NCI-H526 (cell line): Measurements from ENCODE around the gene RNF41.
A peak's percentile ranks its signal among the peaks of the same experiment; 100 is the strongest.

Experiments used
- DNase-seq, 2 experiments: peaks; one replicate each; lab custom pipeline; 2025; lab: John Stamatoyannopoulos, UW

RNF41 gene

DNA sequence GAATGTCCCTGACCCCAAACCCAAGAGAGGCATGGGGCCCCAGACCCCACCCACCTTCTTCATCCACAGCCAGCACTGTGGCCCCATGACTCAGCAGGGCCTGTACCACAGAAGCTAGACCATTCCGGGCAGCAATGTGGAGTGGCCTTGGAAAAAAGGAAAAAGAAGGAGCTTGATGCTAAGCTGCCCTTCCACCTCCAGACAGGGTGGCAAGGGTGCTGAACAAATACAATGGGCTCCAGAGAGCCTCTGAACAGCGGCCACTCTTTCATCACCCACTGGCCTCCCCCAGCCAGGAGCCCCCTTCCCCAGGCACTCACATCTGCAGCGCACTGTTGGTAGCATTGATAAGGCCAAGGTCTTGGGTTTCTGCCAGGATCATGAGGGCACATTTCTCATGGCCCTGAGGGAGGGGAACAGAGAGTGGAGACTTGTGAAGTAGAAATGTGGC lies 22.0 kb upstream of the RNF41 start:
- no peak for DNase-seq

DNA sequence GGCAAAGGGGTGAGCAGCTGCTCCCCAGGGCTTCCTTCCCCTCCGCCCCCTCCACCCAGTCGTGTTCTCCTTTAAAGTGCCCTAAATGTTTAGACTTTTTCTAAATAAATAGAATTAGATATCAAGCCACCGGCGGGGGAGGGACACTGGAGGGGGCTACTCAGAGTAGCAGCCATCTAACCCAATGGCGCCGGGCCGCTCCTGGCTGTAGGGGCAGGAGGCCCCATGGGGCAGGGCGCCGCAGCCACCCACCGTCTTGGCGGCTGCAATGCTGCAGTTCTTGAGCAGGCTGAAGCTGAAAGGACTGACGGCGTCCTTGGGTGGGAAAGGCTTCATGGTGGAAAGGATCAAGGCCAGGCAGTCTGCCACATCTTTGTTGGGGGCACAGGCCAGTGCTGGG lies 21.3 kb upstream of the RNF41 start:
- no peak for DNase-seq

DNA sequence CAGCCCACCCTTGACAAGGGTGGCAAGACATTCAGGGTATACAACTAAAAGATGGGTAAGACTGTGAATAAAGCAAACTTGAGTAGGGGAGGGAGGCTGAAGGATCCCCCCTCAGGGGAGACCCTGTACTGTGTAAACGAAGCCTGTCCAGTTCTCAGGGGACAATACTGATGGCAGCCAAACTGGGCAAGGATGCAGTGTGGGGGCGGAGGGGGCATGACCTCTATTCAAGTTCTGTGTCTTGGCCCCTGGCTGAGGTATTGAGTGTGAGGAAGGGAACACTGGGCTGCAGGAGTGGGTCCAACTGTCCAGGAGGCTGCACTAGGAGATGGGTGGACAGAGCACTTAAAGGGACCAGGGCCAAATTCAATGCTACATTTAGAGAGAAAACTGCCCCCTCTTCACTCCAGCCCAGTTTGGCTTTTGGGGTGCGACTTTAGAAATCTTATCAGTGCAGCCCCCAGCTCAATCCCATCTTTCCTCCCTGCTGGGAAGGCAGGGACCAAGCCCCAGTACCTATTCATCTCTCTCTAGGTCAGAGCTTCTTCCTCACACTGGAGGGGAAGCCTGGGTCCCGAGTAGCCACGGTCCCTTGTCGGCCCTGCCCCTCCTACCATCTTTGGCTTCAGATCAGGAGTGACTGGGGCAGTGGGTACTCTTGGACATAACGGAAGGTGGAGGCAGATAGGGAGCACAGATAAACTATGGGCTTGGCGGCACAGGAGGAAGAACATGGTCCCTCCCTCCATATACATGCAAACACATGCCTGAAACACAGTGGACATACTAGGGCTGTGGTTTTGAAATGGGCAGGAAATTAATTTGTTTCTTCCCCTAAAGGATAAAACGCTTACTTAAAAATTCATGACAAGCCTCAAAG lies 19.9 kb upstream of the RNF41 start:
- no peak for DNase-seq

DNA sequence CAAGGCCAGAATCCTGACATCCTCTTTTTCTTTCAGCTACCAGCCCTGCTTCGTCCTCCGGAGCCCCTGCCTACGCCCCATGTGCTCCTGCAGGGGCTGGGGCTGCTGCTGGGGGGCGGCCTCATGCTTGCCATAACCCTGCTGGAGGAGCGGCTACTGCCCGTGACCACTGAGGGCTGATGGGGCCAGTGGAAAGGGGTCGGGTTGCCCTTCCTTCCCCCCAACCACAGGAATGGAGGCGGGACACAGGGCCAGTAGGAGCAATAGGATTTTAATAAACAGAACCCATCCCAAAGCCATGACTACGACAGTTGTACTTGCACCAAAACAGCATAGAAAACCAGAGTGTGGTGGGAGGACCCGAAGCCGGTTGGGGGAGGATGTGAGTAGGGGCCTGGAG lies 15.8 kb upstream of the RNF41 start:
- no peak for DNase-seq

DNA sequence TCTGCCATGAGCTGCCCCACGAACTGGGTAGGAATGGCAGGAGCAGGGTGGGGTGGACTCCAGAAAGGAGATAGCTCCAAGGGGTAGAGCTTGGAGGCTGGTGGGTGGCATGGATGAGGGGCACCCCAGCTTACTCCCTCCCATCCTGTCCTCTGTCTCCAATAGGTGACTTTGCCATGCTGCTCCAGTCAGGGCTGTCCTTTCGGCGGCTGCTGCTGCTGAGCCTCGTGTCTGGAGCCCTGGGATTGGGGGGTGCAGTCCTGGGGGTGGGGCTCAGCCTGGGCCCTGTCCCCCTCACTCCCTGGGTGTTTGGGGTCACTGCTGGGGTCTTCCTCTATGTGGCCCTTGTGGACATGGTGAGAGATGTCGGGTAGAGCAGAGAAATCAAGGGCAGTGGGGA lies 15.3 kb upstream of the RNF41 start:
- no peak for DNase-seq

DNA sequence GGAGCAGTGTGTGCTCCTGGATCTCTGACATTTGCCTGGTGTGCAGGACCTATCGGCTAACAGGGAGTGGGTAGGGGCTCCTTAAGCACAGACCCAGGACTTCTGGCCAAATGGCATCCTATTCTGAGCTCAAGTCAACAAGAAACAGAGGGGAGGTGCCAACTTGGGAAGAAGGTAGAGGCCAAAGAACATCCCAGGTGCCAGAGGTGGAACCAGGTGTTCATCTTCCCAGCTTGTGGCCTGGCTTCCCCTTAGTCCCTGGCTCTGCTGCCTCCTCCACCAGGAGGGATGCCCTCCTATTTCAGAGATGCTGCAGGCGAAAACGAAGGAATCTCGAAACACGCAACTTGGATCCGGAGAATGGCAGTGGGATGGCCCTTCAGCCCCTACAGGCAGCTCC lies 14.4 kb upstream of the RNF41 start:
- no peak for DNase-seq

DNA sequence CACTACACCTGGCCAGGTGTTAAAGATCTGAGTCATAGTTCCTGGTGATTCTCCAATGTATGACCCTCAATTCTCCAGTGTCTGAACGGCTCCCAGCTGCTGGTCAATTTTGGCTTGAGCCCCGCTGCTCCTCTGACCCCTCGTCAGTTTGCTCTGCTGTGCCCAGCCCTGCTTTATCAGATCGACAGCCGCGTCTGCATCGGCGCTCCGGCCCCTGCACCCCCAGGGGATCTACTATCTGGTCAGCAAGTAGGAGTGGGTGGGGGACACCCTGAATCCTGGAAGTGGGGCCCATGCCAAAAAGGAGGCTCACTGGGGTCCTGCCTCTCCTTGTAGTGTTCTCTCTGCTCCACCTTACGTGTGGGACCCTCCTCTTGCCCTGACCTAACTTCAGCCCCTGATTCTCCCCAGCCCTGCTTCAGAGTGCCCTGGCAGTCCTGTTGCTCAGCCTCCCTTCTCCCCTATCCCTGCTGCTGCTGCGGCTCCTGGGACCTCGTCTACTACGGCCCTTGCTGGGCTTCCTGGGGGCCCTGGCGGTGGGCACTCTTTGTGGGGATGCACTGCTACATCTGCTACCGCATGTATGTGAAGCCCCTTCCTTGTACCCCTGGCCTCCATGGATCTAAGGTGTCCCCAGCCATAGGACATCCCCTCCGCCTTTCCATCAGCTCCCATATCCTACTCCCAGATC lies 13.2 kb upstream of the RNF41 start:
- DNase-seq = no peak

DNA sequence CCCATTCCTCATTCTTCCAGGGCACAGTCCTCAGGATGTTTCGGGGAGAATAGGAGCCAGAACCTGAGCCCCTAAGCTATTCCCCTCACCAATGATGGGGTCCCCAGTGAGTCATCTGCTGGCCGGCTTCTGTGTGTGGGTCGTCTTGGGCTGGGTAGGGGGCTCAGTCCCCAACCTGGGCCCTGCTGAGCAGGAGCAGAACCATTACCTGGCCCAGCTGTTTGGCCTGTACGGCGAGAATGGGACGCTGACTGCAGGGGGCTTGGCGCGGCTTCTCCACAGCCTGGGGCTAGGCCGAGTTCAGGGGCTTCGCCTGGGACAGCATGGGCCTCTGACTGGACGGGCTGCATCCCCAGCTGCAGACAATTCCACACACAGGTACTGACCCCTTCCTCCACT lies 9.5 kb upstream of the RNF41 start:
- no peak for DNase-seq

DNA sequence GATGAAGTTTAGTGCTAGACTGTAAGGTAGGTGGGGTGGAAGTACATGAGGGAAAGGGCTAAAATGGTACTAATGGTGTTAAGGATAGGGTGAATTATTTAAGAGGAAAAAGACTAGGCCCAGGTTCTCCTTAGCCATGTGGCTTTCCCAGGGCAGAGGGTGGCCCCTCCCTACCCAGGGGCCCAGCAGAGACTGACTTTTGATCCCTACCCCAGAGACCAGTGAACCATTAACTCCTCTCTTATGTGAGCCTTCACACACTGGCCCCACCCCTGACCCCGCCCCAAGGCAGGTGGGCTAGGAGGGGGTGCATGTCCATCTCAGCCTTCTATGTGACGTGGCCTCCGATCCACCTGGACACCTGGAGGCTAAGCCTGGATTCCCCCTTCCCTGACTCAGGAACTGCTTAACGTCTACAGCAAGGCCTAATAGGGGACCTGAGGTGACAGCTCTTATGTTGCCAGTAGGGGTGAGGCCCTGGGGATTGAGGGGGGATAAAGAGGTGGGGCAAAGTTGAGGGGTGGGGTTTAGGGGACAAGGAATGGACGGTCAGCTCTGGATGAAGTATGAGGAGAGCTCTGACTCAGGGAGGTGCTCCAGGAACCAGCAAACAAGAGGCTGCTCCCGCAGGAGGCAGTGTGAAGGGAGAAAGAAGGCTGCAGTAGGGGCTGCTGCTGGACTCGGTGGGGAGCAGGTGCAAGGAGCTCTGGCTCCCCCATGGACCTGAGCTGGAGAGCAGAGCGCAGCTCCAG lies 8.9 kb upstream of the RNF41 start:
- no peak for DNase-seq

DNA sequence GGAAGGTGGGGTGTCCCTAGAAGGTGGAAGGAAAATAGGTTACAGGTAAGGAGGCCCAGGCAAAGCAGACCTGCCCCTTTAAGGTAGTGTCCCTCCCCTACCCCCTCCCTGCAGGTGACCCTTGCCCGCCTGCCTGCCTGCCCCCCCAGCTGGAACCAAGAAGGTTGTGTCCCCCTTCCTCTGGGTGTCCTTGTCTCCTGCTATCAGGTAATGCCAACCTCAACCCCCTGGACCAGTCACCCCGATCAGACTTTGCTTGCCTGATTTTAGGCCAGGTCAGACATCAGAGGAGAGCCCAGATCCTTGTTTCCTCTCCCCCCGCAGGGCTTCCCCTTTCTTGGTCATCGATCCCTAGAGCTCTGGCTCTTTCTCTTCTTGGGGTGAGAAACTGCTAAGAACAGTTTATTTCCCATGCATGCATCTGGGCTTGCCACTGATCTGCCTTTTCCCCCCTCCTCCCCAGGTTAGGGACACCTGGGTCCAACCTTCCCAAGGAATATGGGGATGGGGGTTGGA lies 8.3 kb upstream of the RNF41 start, which contains the start of gene SLC39A5:
Gene SLC39A5, plus strand, starts transcription at position 136 of the 516 bp plus-strand sequence. CDS start 1,224 bp downstream, outside the sequence.
- no peak for DNase-seq

DNA sequence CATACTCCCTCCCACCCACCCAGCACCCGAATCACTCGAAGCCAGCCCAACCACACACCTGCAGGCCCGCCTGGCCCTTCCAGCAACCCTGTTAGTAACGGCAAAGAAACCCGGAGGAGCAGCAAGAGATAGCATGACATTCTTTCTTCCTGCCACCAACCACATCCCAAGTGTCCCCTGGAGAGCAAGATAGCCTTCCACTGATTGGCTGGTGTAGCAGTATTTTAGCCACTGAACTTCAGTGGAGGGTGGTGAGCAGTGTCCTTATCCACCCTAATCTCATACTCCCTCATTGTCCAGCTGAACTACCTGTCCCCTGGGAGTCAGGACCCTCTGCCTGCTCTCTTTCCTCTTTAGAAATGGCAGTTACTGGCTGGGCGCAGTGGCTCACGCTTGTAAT lies 7.4 kb upstream of the RNF41 start:
- DNase-seq = no peak

DNA sequence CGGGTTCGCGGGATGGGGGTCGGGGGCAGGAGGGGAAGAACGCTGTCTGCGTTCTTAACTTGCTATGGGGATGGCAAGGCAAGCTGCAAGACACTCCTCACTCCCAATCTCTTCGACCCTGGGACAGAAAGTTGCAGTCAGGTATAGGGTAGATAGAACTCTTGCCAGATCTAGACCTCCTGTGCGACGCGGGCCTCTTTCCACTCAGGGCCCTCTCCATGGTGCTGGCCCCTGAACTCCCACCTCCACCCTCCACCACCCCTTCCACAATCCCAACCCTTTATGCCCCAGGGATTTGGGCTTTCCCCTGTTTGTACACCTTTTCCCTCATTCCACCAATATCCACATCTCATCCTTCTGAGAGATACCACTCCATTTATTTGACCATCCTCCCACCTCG lies 3.2 kb upstream of the RNF41 start:
- no peak for DNase-seq

DNA sequence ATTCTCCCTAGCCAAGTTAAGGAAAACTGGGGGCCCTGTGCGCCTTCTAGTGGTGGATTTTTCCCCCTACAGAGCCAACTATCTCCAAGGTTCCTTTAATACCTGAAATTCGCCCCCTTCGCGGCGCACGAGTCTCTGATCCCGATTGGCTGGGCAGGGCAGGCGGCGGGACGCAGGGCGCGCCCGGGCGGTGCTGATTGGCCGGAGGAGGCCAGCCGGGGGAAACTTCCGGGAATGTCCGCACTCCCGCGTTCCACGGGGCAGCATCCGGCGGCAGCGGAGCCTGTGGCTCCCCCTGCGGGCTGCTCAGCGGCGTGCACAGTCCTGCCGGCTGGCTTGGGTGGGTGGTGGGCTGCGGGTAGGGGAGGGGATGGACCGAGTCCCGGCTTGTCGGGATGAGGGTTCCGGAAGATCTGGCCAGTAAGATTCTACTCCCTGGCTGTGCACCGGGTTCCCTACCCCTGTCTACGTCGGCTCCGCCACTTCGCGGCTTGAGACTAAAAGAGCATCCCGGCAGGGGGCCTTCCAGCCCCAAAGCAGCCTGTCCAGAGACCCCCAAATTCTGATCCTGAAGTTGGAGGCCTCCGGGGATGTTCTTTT lies 2.5 kb upstream of the RNF41 start, which contains the start of gene NABP2:
Gene NABP2, plus strand, starts transcription at position 241 of the 600 bp plus-strand sequence. CDS start 515 bp downstream, outside the sequence.
- DNase-seq = peak; percentile 94 to 99

DNA sequence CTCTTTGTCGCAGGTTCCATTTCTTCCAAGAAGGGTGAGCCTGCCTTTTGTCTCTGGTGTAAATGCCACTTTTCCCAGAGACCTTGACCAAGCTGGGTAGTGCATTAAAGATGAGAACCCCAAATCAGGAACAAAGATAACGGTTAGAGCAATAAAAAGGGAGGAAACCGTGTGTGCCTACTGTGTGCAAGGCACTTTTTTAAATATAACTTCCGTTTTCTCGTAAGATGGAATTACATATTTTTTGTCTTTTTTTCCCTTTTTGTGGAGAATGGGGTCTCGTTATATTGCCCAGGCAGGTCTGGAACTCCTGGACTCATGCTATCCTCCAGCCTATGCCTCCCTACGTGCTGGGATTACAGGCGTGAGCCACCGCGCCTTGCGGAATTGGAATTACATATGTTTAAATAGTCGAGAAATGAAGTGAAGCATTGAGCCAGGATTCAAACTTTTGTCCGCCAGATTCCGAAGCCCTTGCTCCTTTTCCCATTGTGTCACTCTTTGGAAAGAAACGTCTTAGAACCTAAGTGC lies 1.9 kb upstream of the RNF41 start:
- no peak for DNase-seq

DNA sequence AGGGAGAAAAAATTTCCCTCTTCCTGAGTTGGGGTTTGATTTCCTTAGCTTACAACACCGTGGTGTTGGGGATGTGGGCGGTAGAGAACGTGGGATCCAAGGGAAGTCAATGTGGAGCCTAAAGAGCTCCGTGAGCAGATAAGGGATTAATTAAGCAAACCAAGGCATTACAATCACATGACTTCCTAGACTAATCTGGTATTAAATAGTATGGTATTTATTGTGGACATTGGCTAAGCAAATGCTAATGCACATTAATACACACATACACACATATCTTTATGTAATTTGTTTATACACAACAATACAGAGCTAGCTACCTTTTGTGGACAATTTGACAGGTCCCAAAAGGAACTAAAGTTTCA lies 791 bp upstream of the RNF41 start:
- DNase-seq = peak in 1 of 2 experiments; percentile 54

DNA sequence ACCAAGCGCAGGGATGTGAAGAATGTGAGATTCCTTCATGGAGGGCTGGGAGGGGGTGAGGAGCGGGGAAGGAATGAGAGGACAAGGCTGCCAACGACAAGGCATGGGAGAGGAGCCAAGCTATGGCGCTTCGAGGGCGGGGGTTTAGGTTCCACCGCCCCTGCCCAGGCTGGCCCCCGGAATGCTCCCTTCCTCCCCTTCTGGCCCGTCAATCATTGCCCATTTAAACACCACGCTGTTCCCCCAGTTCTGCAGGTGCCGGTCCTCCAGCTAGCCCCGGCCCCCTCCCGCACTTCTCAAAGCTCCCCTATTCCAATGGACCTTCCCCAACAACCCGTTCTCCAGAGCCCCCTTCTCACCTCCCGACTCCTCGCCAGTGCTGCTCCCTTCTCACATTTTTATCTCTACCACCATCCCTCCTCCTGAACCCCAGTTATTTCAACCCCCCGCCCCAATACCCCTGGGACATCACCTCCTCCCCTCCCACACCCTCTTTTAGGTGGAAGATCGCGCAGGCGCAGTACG lies 428 bp downstream of the RNF41 start:
- DNase-seq = peak in 1 of 2 experiments; percentile 62

DNA sequence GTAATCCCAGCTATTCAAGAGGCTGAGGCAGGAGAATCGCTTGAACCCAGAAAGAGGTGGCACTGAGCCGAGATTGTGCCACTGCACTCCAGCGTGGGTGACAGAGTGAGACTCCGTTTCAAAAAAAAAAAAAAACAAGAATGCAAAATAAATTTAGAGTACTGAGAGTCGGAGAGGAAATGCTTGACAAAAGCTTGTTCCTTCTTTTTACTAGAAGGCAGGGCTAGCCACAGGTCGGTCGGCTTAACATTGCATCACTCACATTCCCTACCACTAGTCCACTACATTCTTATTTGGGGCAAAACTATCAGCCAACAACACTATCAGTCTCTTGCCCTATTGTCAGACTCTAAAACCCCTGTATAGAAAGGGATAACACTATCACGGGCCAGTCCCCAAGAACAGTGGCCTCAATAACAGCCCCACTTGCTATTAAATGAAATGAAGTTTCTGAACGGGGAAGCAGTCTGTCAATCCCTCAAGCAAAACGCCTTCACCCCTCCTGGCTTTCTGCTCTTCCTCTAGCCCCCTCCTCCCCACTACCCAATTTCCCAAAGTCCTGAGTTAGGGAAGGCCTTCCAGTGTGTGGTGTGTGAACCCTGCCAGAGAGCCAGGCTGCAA lies 1.0 kb downstream of the RNF41 start:
- no peak for DNase-seq

DNA sequence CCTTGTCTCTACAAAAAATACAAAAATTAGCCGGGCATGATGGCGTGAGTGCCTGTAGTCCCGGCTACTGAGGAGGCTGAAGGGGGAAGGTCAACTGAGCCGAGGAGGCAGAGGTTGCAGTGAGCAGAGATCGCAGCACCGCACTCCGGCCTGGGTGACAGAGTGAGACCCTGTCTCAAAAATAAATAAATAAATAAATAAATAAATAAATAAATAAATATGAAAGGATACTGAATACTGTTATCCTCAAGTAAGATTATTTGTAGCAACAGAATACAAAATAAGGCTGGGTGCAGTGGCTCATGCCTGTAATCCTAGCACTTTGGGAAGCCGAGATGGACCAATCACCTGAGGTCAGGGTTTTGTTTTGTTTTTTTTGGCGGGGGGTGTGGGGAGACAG lies 1.9 kb downstream of the RNF41 start:
- no peak for DNase-seq

DNA sequence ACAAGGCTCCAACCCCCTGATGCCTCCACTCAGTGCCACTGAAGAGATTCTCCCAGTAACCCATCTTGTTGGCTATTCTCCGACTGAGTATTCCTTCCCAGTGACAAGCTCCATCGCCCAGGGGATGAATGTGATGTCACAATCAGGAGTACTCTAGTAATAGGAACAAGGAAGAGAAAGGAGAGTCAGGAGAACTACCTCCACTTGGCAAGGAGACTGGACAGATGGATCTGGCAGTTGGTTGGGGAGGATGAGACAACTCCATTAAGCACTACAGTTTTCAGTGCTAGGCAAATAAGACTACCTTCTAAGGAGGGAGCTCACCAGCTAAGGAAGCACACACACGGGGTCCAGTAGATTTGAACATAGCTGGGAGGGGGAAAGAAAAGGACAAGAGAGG lies 5.3 kb downstream of the RNF41 start:
- no peak for DNase-seq

DNA sequence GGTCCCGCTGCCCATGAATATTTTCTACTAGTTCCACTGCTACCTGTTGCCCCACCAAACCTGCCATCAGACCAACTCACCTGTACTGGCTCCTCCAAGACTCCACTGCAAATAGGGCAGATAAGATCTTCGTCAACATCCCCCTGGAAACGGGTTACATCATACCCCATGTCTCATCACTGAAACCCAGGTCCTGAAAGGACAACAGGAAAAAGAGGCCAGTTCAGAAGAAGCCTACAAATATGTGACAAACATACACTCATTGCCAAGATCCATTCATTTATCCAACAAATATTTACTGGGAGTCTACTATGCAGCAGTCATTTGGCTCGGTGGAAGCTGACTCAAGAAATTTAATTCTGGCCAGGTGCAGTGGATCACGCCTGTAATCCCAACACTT lies 7.8 kb downstream of the RNF41 start:
- no peak for DNase-seq

DNA sequence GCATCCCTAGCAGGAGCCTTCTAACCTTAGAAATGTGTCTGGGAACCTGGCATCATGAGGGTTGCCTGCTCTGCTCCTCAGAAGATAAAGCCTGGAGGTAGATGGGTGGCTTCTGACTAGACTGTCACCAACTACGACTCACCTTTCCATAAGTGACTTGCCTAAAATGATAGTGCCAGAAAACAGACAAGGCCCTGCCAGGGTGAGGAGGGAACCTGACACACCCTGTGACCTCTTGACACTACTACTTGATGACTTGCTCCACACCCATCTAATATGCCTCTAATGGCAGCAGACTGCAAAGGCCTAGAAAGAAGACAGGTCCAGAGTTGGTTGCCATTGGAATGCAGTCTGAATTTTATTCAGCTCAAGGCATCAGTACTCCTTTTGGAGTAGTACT lies 9.4 kb downstream of the RNF41 start:
- DNase-seq = no peak
